HG02943 (cell line): ENCODE measurements around the gene CKS2.
"Not testable (repeated sequence)": the region's sequence is repeated elsewhere in the genome, so short reads cannot be mapped to it uniquely, and the experiment has no call there.

Experiments
- ATAC-seq: cut with Tn5 transposase; IDR thresholded peaks from one replicate; pipeline ENCODE4 v1.9.1; 2021; ENCODE audit warnings: mild to moderate bottlenecking, low read depth, moderate library complexity; ENCODE audit not compliant: unreplicated experiment

CKS2 gene

DNA sequence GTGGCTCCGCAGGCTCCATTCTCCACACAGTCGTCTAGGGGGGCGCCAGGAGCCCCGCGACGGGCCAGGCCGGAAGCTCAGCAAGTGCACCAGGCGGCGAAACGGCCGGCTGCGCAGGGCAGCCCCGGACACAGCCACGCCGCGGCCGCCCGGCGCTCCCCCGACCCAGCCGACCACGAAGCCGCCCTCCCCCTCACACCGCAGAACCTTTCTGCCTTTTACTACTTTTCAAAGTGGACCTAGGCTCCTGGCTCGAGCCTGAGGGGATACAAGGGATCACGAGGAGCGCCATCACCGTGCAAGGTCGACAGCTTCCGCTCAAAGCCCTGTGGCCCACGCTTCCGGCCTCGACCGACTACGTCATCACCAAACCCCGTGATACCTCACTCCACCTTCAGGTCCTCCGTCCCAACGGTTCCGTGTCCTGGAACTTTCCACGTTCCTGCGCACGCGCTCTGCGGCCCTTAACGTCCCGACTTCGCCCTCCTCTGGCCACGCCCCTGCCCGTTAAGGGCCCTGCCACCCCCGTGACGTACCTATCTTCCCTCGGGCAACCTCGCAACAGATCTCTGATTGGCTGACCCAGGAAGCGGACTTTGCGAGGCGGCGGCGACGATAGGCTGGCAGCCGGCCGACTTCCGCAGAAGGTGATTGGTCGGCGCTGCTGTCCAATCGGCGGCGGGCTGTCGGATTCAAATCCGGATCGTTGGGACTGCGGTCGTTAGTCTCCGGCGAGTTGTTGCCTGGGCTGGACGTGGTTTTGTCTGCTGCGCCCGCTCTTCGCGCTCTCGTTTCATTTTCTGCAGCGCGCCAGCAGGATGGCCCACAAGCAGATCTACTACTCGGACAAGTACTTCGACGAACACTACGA, at the start of gene CKS2:
TSS of gene CKS2 (plus strand) at position 721 of the 871 bp plus-strand sequence. CDS start at position 819, 98 bp downstream.
- ATAC-seq = peak; percentile 91

DNA sequence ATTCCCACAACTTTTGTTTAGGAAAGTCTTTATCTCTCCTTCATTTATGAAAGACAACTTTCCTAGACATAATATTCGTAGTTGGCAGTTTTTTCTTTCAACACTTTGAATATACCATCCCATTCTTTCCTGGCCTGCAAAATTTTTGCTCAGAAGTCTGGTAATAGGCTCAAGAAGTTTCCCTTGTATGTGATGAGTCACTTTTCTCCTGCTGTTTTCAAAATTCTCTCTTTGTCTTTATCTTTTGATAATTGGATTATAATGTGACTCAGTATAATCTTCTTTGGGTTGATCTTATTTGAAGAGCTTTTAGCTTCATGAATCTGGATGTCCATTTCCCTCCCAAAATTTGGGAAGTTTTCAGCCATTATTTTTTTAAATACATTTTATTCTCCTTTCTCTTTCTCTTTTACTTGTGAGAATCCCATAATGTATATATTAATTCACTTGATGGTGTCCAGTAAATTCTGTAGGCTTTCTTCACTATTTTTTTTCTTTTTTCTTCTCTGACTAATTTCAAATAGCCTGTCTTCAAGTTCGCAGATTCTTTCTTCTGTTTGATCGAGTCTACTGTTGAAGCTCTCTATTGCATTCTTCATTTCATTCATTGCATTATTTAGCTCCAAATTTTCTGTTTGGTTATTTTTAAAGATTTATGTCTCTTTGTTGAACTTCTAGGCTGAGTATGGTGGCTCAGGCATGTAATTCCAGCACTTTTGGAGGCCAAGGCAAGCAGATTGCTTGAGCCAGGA, 37.3 kb upstream of the CKS2 start:
- no peak for ATAC-seq

DNA sequence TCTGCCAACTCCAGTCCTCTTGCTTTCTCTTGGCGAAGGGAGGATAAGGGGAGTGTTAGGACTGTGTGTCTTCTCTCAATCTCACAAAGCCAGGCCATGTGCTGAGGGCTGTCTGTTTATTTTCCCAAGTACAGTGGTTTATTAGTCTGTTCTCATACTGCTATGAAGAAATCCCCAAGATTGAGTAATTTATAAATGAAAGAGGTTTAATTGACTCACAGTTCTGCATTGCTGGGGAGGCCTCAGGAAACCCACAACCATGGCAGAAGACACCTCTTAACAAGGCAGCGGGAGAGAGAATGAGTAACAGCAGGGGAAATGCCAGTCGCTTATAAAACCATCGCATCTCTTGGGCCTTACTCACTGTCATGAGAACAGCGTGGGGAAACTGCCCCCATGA, 36.2 kb upstream of the CKS2 start:
- ATAC-seq = no peak

DNA sequence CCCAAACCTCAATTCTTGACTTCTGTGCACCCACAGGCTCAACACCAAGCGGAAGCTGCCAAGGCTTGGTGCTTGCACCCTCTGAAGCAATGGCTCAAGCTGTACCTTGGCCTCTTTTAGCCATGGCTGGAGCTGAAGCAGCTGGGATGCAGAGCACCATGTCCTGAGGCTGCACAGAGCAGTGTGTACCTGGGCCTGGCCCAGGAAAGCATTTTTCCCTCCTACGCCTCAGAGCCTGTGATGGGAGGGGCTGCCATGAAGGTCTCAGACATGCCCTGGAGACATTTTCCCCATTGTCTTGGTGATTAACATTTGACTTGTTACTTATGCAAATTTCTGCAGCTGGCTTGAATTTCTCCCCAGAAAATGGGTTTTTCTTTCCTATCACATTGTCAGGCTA, 35.0 kb upstream of the CKS2 start:
- not testable (repeated sequence) for ATAC-seq

DNA sequence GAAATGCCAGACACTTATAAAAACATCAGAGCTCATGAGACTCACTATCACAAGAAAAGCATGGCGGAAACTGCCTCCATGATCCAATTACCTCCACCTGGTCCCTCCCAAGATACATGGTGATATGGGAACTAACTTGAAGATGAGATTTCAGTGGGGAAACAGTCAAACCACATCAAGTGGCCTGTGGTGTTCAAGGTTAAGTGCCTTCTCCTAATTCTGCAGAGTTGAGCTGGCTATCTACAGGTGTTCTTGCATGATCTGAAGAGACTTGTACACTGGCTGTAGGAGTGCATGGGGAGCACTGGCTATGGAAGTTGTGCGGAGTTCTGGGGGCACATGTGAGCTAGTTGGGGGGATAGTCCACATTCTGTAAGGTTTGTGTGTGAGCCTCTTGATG, 34.0 kb upstream of the CKS2 start:
- ATAC-seq = no peak

DNA sequence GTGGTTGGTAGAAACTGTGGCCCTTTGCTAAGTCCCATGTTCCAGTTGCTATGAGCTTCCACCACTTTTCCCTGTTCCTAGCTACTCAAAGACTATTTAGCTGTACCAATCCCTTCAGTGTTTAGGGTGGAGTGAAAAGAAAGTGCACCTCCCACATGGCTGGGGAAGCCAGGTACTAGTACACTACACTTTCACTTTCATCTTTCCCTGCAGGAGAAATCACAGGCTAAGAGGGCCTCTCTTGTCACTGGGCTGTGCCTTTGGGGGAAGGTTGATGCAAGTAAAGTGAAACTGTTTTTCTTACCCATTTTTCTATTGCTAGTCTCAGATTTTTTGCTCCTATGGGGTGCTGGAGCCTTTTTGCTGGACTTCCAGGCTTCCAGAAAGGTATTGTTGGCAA, 33.5 kb upstream of the CKS2 start:
- no peak for ATAC-seq

DNA sequence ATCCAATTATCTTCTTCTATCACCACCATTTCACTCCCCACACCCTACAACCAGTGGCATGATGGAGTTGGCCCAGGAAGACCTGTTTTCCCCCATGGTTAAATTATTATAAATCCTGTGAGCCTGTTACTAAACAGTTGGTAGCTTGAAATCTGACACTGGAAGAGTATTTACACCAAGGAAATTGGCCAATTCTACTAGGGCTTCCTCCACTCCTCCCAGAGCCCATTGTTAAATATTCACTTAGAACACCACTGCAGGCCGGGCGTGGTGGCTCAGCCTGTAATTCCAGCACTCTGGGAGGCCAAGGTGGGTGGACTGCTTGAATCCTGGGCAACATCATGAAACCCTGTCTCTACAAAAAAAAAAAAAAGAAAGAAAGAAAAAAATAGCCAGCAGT, 32.4 kb upstream of the CKS2 start:
- ATAC-seq = no peak

DNA sequence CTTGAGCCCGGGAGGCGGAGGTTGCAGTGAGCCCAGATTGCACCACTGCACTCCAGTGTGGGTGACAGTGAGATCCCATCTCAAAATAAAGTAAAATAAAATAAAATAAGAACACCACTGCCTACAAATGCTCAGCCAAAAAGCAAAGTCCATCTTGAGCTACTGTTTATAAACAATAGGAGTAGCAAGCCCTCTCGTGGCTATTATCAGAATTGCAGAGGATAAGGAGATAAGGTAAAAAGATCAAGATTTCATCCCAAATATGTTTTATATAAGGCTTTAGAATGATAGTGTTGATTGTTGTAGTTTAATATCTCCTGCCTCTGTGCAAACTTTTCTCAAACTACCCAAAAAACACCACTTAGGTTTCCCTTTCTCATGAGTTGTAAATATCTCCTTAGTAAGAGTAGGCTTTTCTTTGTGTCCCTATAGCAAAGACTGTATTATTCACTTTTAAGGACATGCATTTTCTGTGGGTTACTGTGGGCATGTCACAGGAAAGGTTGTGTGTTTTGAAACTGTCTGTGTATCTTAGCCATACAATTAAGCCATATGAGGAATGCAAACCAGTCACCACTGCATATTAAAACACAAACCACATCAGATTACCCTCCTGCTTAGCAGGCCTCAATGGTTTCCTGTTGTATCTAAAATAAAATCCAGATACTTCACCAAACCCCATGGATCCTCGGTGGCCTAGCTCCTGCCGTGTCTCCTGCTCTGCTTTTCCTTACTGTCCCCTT, 31.8 kb upstream of the CKS2 start:
- no peak for ATAC-seq

DNA sequence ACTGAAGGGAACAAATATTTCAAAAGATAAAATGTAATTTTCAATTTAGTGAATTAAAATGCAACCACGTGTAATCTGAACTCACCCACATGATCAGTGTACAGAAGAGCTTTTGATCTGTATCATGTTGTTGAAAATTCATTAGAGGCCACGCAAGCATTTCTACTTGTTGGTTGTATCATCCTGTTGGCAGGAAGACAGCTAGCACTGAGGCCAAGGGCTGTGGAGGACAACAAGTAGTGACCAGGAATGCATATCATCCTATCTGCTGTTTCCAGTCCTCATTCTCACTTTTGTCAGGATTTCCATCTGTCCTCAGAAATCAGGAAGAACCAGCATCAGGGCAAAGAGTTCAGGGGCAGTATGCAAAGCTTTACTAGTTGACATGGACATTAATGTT, 29.9 kb upstream of the CKS2 start:
- ATAC-seq = no peak

DNA sequence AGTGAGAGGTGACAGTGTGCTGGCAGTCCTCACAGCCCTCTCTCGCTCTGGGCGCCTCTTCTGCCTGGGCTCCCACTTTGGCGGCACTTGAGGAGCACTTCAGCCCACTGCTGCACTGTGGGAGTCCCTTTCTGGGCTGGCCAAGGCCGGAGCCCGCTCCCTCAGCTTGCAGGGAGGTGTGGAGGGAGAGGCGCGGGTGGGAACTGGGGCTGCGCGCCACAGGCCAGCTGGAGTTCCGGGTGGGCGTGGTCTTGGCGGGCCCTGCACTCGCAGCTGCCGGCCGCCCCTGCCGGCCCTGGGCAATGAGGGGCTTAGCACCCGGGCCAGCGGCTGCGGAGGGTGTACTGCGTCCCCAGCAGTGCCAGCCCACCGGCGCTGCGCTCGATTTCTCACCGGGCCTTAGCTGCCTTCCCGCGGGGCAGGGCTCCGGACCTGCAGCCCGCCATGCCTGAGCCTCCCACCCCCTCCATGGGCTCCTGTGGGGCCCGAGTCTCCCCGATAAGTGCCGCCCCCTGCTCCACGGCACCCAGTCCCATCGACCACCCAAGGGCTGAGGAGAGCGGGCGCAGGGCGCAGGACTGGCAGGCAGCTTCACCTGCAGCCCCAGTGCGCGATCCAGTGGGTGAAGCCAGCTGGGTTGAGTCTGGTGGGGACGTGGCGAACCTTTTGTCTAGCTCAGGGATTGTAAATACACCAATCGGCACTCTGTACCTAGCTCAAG, 28.6 kb upstream of the CKS2 start:
- ATAC-seq = not testable (repeated sequence)

DNA sequence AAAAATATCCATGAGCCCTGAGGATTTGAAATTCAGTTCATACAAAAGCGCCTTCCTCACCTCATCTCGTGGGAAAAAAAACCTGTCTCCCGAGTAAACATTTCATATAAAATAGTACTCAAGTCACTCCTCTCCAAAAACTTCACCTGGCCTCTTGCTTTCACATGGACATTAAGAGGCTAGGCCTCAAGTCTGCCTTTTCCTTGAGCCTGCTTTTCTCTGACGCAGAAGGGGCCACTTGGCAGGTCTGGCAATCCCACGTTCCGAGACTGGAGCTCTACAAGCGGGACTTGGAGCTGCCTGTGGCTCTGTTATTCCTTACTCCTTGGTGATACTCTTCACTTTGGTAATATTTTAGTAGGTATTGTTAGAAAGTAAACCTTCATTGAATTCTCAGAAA, 26.9 kb upstream of the CKS2 start:
- ATAC-seq = no peak

DNA sequence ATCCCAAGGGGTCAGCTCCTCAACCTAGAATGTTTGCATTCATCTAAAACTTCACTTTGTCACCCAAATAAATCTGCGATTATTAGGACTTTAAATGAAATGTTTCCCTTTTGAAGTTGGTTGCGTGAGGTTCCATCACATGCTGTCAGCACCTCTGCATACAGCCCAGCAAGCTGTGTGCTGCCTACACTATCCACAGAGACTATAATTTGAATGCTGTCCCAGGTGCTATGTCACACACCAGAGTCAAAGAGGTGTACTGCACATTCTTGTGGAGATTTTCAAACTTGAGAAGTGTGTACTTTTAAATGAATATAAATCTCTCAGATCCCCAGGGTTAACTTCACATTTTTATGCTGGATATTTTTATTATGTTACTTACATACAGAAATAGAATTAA, 19.3 kb upstream of the CKS2 start:
- no peak for ATAC-seq

DNA sequence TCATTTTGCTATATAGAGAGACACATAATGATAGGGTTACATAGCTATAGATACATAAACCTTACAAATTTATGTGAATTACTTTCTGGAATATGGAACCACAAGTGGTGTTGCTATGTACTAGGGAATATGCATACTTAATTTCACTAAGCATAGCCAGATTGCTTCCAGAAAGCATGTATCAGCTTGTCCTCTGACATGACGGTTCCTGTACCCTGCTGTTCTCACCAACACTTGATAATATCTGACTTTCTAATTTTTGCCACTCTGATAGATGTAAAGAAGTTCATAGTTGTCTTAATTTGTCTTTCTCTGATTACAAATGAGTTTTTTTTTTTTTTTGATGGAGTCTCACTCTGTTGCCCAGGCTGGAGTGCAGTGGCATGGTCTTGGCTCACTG, 18.0 kb upstream of the CKS2 start:
- no peak for ATAC-seq

DNA sequence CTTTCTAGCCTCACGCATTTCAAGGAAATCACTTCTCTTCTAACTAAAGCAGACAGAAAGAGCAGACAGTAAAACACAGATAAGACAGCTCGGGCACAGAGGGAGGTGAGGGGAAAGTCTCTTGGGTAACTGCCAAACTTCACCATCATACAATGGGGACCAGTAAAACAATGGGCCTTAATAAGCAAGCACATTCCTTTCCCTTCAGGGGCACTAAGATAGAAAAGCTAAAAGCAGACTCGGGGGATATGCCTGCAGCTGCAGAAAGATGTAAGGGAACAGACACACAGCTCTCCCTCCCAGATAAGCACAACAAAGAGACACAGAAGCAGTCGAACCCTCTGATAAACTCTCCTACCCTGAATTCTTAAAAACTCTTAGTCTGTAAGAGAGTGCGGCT, 15.6 kb upstream of the CKS2 start:
- no peak for ATAC-seq

DNA sequence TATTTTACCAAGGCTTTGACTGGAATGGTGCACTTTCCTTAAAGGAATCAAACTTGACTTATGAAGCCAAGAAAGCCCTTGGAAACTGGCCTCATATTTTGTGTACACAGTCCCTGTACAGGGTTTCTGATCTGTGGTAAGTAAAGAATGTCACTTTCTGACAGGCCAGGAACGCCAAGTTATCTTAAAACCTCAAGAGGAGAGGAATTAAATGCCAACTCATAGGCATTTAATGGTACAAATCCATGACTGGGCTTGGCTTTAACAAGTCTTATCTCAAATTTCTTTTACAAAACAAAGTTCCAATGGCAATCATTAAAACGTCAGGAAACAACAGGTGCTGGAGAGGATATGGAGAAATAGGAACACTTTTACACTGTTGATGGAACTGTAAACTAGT, 9.0 kb upstream of the CKS2 start:
- ATAC-seq = not testable (repeated sequence)

DNA sequence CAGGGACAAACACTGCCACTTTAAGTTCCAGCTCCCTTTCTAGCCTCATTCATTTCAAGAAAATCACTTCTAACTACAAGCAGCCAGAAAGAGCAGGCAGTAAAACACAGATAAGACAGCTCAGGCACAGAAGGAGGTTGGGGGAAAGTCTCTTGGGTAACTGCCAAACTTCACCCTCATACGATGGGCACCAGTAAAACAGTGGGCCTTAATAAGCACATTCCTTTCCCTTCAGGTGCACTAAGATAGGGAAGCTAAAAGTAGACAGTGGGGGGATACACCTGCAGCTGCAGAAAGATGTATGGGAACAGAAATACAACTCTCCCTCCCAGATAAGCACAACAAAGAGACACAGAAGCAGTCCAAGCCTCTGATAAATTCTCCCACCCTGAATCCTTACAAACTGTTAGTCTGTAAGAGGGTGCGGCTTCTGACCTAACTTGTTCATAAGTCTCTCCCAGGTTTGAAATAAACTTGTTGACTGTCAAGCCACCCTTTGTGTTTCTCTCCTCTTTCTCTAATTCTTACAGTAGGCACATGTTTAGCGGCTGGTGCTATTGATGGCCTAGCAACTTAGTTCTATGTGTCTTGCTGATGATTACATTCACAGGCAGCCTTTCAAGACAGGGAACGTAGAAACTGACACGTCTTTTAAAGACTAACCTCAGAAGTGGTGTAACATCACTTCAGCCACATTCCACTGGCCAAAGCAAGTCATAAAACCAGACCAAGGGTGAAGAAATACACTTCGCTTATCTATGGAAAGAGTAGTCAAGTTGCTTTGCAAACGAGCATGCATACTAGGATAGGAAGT, 6.8 kb upstream of the CKS2 start:
- ATAC-seq = no peak

DNA sequence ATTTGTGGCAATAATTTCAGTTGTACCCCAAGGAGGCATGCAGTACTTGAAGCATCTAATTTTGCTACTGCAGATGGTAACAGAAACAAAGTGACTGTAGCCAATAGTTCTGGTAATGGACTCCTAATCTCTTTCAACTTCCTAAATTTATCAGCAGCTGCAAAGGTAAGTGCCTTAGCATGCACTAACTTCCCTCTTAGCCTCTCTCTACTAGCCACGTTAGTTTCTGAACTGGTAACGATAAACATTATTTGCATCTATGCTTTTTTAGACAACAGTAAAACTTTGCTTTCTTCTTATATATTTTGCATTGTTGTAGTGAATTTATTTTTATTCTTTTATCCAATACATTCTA, 6.2 kb upstream of the CKS2 start:
- no peak for ATAC-seq

DNA sequence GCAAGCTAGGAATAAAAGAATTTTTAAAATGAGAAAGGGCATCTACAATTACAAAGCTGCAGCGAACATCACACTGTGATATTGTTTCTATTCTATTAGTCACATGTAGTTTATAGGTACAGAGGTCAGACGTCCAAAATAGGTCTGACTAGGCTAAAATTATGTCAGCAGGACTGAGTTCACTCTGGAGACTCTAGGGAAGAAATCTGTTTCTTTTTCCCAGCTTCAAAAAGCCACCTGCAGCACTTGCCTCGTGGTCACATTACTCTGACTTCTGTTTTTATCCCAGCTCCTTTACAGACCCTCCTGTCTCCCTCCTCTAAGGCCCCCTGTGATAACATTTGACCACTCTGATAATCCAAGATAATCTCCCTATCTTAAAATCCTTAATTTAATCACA, 5.1 kb upstream of the CKS2 start:
- ATAC-seq = no peak

DNA sequence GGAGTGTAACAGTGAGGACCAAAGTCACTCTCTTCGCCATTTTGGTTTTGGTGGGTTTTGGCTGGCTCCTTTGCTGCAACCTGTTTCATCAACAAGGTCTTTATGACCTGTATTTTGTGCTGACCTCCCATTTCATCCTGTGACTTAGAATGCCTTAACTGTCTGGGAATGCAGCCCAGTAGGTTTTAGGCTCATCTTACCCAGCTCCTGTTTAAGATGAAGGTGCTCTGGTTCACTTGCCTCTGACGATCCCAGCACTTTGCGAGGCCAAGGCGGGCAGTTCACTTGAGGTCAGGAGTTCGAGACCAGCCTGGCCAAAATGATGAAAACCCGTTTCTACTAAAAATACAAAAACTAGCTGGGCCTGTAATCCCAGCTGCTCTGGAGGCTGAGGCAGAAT, 1.8 kb upstream of the CKS2 start:
- ATAC-seq = no peak
